ENCODE results near the gene SFSWAP.

The SFSWAP gene

DNA sequence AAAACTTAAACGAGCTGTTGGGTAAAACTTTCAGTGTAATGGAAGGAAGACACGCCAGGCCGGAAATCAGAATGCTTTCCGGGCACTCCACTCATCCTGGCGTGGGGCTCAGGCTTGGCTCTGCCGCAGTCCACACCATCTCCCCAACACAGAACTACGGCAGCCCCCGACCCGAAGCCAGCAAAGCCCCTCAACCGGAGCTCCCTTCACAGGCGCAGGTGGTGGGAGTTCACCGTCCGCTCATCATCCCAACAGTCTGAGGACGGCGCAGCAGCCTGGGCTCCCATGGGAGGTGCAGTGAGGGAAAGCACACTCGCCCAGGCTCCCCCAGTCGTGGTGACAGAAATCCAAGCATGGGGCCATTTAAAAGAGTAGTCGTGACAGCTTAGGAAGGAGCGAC is 106.4 kb downstream of the SFSWAP start:
- Mint-ChIP-seq H3K27ac (no peak overlapping the region), H3K4me3 (no peak overlapping the region), H3K27me3 (ENCODE audit: low read depth) (peaks cover 4% of the 10 kb centered on the region), H3K4me1 (no peaks in the 10 kb centered on the region), H3K9me3 (peaks cover 7% of the 10 kb centered on the region), H3K36me3 (ENCODE audit: low read depth) (peaks cover 4% of the 10 kb centered on the region)
- TF ChIP-seq, protein P1, sequence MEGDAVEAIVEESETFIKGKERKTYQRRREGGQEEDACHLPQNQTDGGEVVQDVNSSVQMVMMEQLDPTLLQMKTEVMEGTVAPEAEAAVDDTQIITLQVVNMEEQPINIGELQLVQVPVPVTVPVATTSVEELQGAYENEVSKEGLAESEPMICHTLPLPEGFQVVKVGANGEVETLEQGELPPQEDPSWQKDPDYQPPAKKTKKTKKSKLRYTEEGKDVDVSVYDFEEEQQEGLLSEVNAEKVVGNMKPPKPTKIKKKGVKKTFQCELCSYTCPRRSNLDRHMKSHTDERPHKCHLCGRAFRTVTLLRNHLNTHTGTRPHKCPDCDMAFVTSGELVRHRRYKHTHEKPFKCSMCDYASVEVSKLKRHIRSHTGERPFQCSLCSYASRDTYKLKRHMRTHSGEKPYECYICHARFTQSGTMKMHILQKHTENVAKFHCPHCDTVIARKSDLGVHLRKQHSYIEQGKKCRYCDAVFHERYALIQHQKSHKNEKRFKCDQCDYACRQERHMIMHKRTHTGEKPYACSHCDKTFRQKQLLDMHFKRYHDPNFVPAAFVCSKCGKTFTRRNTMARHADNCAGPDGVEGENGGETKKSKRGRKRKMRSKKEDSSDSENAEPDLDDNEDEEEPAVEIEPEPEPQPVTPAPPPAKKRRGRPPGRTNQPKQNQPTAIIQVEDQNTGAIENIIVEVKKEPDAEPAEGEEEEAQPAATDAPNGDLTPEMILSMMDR (IDR thresholded peaks at IDR 0.05; ENCODE audit: unreplicated experiment in 3 of 3), result no peak

DNA sequence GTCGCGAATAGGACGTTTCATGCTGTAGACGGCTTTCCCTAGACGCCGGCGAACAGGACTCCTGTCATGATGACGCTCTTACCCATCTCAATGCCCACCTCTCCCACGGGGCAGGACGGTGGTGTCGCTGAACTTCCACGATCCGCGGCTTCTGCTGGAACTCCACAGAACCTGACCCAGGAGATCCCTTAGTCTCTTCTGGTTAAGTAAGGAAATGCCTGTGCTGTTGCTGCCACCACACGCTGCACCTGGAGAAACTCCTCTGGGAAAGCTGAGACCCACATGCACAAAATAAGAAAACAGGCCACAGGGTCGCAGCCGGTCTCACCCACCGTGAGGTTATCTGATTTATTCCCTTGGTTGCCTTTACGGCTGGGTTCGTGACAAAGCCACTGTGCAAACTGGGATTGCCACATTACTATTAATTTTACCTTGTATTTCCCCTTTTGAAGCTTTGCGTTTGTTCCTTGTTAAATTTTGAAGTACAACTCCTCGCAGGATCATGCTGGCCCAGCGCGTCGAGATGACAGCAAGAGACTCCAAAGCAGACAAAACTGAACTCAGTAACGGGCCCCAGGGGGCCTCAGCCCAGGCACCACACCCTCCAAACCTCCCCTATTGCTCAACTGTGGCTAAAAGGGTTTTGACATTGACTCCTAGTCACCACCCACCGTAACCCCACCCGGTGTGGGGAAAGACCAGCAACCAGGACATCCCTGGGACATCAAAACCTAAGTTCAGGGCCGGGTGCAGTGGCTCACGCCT is 108.1 kb downstream of the SFSWAP start:
- Mint-ChIP-seq H3K36me3 (ENCODE audit: low read depth) (no peaks in the 10 kb centered on the region), H3K4me3 (no peak overlapping the region), H3K9me3 (no peaks in the 10 kb centered on the region), H3K27ac (no peak overlapping the region), H3K4me1 (no peaks in the 10 kb centered on the region), H3K27me3 (ENCODE audit: low read depth) (peaks cover 4% of the 10 kb centered on the region)
- TF ChIP-seq, protein P1 (IDR thresholded peaks at IDR 0.05; ENCODE audit: unreplicated experiment in 3 of 3), result no peak

DNA sequence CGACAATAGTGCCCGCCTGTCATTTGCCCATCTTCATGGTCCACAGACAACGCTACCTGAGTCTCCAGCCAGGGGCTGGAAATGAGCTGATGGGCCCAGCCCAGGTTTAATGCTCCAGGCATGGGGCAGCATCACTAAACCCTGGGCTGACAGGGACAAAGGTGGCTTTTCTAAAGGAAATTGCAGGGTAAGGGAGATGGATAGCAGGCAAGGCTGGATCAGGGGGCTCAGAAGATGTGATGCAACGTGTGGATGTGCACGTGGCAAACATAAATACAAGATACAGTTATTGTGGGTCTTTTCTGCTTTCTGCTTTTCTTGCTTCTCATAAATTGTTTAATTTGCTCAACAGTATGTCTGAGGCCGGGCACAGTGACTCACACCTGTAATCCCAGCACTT is 113.6 kb downstream of the SFSWAP start:
- H3K4me3 Mint-ChIP-seq, result no peak overlapping the region
- TF ChIP-seq, protein P1 (IDR thresholded peaks at IDR 0.05; ENCODE audit: unreplicated experiment in 3 of 3), result no peak
- H3K27ac Mint-ChIP-seq, result no peak overlapping the region
- H3K27me3 Mint-ChIP-seq (ENCODE audit: low read depth), result peaks cover 47% of the 10 kb centered on the region
- H3K36me3 Mint-ChIP-seq (ENCODE audit: low read depth), result no peaks in the 10 kb centered on the region
- H3K9me3 Mint-ChIP-seq, result no peaks in the 10 kb centered on the region
- H3K4me1 Mint-ChIP-seq, result no peaks in the 10 kb centered on the region

DNA sequence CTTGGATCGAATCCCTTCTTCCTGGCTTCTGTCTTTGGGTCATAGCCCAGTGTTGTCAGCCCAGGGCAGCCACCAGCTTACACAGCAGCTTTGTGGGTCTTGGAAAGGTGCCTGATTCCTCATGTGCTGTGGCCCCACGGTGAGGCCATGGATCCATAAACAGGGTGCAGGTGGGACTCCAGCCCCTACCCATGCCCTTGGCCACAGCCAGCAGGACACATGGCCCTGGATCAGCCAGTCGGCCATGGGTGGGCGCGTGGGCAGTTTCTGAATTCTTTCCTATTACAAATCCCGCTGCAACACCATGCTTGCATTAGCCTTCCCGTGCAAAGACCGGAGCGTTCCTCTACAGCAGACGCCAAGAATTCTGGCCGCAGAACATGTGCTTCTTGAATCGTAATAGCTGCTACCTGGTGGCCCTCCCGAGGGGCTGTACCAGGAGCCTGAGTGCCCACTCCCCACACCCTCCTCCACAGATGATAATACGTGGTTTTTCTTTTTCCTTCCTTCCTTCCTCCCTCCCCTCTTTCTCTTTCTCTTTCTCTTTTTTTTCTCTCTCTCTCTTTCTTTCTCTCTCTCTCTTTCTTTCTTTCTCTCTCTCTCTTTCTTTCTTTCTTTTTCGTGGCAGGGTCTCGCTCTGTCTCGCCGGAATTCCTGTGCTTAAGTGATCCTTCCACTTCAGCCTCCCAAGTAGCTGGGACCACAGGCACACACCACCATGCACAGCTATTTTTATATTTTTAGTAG is 114.4 kb downstream of the SFSWAP start:
- H3K9me3 Mint-ChIP-seq, result no peaks in the 10 kb centered on the region
- H3K4me3 Mint-ChIP-seq, result peak overlapping the region; percentile 11 to 35 (median 23)
- H3K4me1 Mint-ChIP-seq, result no peaks in the 10 kb centered on the region
- TF ChIP-seq, protein P1 (IDR thresholded peaks at IDR 0.05; ENCODE audit: unreplicated experiment in 3 of 3), result no peak
- H3K36me3 Mint-ChIP-seq (ENCODE audit: low read depth), result no peaks in the 10 kb centered on the region
- peaks cover 53% of the 10 kb centered on the region for H3K27me3 Mint-ChIP-seq (ENCODE audit: low read depth)
- H3K27ac Mint-ChIP-seq, result no peak overlapping the region

DNA sequence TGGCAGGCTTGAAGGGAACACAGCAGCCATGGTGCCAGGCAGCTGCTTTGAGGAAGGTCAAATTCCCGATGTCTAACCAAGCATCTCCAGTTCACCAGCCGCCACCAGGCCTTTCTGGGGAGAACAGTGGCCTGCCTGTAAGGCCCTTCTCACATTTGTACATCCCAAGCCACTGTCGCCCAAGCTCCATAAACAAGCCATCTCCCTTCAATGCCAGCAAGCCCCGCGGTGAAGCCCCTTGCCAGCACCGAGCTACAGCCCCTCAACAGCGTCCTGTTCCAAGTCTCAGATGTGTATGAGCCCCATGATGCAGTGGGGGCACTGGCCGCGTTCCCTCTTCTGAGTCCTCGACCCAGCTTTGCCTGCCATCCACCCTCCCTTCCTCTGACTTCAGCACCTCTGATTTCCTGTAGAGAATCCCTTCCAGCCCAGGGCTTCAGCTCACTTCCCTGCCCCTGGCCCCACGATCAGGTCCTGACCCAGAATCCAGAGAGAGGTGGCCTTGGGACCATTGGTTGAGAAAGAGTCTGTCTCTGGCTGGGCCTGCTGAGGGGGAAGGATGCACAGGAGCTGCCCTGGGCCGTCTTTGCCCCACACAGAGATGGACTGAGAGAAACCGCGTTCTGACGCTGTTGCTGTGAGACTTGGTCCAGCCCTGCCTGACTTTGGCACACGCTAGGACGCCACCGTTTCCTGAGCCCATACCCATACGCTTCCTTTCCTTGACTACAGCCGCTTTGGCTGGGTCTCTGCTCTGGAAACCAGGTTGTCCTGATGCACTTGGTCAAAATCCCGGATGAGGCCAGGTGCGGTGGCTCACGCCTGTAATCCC is 115.4 kb downstream of the SFSWAP start:
- no peak overlapping the region for H3K27ac Mint-ChIP-seq

More for the DNA sequence above, 115.4 kb downstream of the SFSWAP start:
- H3K4me3 Mint-ChIP-seq, result peak overlapping the region; percentile 38 to 66 (median 53)
- H3K27me3 Mint-ChIP-seq (ENCODE audit: low read depth), result peaks cover 60% of the 10 kb centered on the region
- H3K4me1 Mint-ChIP-seq, result no peaks in the 10 kb centered on the region
- H3K36me3 Mint-ChIP-seq (ENCODE audit: low read depth), result no peaks in the 10 kb centered on the region
- no peaks in the 10 kb centered on the region for H3K9me3 Mint-ChIP-seq
- TF ChIP-seq, protein P1 (IDR thresholded peaks at IDR 0.05; ENCODE audit: unreplicated experiment in 3 of 3), result no peak
